ENCODE data around the gene LBP.
"Not testable (repeated sequence)": the region's sequence is repeated elsewhere in the genome, so short reads cannot be mapped to it uniquely, and the experiment has no call there.

Gene LBP

DNA sequence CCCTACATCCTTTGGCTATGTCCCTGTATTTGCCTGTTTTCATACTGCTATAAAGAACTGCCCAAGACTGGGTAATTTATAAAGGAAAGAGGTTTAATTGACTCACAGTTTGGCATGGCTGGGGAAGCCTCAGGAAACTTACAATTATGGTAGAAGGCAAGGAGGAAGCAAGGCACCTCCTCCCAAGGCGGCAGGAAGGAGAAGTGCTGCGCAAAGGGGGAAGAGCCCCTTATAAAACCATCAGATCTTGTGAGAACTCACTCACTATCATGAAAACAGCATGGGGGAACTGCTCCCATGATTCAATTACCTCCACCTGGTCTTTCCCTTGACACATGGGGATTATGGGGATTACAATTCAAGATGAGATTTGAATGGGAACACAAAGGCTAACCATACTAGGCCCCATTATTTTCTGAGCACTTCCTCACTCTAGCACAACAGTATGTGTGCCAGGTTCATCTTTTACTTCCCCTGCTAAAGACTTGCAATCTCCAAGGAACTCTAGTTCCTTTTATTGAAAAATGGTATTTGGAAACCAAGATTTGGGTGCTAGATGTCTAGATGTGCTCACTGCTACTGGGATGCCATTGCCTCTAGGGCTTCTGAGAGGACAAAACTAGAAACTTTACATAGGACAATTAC is 49.6 kb downstream of the LBP start:
- not testable (repeated sequence) for DNase-seq (ENCODE audit: low read depth)

- DNase-seq (ENCODE audit: low read depth): no peak
Measured at GRCh38 chr20:38402089-38402488, 55.8 kb downstream of the LBP start.

GRCh38 chr20:38402816-38403215 is 56.5 kb downstream of the LBP start:
- no peak for DNase-seq (ENCODE audit: low read depth)

DNA sequence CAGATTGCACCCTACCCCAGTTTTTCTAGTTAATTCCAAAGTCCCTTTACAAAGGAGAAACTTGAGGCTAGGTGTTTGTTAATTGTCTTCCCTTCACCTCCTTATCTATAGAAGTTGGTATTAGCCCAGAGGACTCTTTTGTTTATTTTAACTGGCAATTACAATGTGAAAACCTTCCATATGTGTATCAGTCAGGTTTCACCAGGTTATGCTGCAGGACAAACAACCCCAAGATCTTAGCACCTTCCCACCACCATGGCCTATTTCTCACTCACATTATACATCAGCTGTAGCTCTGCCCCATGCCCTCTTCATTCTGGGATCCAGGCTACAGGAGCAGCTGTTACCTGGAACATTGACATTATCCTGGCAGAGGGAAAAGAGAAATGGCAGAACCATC is 57.7 kb downstream of the LBP start:
- no peak for DNase-seq (ENCODE audit: low read depth)

DNA sequence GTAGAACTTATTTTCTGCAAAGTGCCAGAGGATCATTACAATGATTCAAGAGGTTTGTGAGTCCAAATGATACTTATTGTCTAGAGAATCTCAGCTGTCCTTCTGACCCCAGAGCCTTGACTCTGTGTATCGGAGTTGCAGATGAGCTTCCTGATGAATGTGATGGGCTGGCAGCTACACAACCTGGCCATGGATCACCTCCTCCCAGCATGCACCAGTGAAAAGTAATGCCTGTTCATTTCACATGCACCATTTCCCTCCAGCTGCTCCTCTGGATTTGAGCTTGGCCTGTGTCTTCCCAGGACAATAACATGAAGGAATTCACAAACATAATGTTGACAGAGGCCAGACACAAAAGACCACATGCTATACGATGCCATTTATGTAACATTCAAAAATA is 58.9 kb downstream of the LBP start:
- no peak for DNase-seq (ENCODE audit: low read depth)

GRCh38 chr20:38406476-38406875 is 60.2 kb downstream of the LBP start:
- DNase-seq (ENCODE audit: low read depth): no peak

- no peak for DNase-seq (ENCODE audit: low read depth)
Measured at GRCh38 chr20:38407321-38407720, 61.0 kb downstream of the LBP start.

DNA sequence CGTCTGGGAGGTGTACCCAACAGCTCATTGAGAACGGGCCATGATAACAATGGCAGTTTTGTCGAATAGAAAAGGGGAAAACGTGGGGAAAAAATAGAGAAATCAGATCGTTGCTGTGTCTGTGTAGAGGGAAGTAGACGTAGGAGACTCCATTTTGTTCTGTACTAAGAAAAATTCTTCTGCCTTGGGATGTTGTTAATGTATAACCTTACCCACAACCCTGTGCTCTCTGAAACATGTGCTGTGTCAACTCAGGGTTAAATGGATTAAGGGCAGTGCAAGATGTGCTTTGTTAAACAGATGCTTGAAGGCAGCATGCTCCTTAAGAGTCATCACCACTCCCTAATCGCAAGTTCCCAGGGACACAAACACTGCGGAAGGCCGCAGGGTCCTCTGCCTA is 61.5 kb downstream of the LBP start:
- not testable (repeated sequence) for DNase-seq (ENCODE audit: low read depth)

DNA sequence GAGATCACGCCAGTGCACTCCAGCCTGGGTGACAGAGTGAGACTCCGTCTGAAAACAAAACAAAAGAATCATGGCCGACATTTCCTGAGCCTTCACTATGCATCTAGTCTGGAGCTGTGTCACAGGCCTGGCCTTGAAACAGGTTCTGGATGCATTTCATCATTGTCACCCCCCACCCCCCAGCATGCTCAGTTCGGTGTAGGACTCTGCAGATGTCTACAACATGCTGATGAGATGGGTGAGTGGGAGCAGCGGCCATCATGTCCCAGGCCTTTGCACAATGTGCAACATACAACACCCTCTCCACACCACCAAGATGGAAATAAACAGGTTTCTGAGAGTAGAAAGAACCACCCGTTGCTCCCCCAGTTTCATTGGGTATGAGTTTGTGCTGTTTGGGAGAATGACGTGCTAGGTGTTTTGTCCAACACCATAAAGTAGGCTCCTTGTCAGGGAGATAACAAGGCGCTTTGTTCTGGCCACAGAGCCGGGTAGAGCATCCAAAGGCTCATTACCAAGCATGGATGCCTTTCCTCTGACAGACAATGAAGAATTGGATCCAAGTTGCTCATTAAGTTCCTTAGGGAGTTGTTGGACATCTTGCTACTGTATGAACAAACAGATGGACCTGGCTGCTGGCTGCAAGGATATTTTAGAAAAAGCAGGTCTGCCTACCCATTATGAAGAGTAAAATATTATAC is 66.7 kb downstream of the LBP start:
- no peak for DNase-seq (ENCODE audit: low read depth)

DNA sequence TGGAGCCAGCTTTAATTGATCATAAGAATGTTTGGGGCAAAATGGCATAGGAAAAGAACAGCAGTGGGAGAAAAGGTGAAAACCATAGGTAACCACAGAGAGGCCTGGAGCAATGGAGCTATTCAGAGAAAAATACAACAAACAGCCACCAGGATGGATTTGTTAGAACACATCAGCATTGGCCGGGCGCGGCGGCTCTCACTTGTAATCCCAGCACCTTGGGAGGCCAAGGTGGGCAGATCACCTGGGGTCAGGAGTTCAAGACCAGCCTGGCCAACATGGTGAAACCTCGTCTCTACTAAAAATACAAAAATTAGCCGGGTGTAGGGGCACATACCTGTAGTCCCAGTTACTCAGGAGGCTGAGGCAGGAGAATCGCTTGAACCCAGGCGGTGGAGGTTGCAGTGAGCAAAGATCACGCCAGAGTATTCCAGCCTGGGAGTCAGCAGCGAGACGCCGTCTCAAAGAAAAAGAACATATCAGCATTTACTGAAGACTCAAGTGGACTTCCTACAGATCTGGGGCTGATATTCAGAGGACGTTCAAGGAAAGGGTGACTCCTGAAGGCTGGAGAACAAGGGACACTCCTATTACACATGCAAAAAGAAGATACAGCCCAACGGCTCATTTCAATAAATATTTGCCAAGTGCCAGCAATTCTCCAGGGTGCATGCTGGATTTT is 68.6 kb downstream of the LBP start:
- DNase-seq (ENCODE audit: low read depth): no peak

GRCh38 chr20:38418509-38419204 is 72.4 kb downstream of the LBP start:
- DNase-seq (ENCODE audit: low read depth): peak; percentile 34

DNA sequence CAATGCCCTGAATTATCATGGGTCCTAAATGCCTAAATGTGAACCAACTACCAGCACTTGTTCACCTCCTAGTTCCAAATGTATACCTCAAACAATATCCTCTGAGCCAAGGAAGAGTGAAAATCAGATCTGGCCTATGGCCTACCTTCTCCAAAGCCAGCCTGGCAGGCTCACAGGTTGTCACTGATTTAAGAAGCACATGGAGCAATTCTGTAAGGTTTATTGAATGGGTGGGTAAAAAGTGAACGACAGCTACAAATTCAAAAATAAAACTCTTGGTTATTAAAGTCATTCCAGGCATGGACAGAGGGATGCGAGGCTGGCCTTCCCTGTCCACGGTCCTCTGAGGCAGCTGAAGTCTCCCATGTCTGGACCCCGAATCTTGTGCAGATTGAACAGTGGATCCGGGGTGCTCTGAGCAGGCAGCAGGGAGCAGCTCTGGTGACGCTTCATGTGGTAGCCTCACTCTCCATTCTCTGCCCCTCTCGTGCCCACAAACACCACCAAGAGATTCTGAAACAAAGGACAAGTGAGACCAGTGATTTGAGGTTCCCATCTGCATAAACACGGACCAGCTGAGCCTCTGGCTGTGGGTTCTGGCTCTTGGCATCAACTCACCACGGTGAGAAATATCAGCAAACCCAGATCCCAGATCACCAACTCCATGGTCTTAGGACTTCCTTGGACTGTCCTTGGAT is 74.3 kb downstream of the LBP start:
- no peak for DNase-seq (ENCODE audit: low read depth)

GRCh38 chr20:38421915-38422314 is 75.6 kb downstream of the LBP start:
- no peak for DNase-seq (ENCODE audit: low read depth)

- no peak for DNase-seq (ENCODE audit: low read depth)
Measured at GRCh38 chr20:38423541-38423940, 77.3 kb downstream of the LBP start.

DNA sequence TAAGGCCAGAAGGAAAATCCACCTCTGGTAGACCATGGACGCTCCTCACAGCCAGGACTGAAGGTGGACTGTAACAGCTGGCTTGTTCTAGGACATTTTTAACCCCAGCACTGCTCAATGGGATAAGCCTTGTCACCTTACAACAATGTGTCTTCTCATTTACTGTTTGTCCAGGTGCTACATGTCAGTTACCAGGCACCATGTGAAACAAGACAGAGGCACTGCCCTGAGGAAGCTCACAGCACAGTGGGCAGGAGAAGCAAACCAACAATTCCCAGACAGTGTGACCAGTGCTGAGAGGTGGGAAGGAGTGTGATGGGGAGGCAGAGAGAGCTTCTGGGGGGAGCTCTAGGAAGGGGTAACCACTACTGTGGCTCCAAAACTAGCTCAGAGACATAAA is 78.1 kb downstream of the LBP start:
- no peak for DNase-seq (ENCODE audit: low read depth)

DNA sequence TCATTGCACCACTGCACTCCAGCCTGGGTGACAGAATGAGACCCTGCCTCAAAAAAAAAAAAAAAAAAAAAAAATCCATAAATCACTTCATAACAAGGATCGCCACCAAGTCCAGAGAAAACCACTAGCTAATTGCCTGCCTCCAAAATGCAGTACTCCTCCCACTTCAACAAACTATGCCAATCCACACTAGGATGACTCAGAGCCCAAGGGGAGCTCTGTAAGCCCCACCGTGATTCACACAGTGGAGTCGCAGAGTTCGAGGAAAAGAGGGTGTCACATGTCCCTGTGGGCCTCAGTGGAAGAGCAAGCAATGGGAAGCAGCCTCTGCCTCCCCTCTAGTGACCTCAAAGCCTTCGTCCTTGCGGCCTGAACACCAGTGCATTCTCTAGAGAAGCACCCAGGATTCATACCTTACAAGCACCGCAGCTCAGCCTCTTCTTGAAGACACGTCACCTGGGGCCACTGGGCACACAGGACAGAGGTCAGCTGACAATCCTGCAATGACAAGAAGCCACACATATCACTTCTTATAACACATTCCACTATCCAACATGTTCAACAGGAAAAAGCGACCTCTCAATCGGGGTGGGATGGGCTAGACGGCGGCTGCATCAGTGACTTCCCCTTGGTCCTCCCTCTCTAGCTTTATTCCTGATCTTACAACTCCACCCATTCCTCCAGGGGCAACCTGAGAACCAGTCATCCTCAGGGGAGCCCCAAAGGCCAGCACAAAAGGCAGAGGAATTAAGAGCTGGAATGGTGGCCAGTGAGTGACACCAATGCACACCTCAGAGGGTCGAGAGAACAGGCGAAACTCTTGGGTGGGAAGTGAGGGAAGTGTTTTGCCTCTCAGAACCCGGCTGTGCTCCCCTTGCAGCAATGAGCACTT is 80.0 kb downstream of the LBP start:
- peak; percentile 99 for DNase-seq (ENCODE audit: low read depth)

Measured in ELR (cell line).